K562 (cell line): ENCODE data around the gene ABCB10. TPM values are rescaled to one million over a fixed set of nuclear protein-coding genes. Genes with fewer than 3 reads are reported as not detected.

Experiments
- ATAC-seq: fragments of 200-7000 bp; cut with Tn5 transposase; 3 replicates; pipeline ENCODE4 v1.9.1; 2020; ENCODE audit warnings: moderate library complexity
- BruUV-seq: library from RNA; stranded (reverse); fragments of 400-500 nt; replicated peaks from 2 replicates; lab custom pipeline; 2021; lab: Mats Ljungman, UMichigan
- CTCF ChIA-PET: fragments of 300-600 bp; formaldehyde crosslinking; extraction: SDS; loops from one replicate; lab custom pipeline; 2021; ENCODE audit warnings: low intra/inter-chr PET ratio; lab: Yijun Ruan, JAX
- POLR2A ChIA-PET: fragments of 300-600, 350-650 bp; sonication (Branson Sonifier 250); formaldehyde crosslinking; extraction: SDS; loops from one replicate; lab custom pipeline; 2021; ENCODE audit warnings: antibody characterized with exemption, inconsistent platforms; lab: Yijun Ruan, JAX
- DNase-seq, 4 experiments: peaks; one replicate each; pipeline versions ENCODE4 v3.0.0 to v3.0.0-alpha.2; 2011 to 2018; ENCODE audit warnings: low spot score in 3 of 4, mixed read lengths in 3 of 4; ENCODE audit errors: extremely low read depth in 1 of 4
- FAIRE-seq: peaks from 2 replicates; lab custom pipeline; 2011; peaks lifted over from hg19 to GRCh38; lab: Jason Lieb, UNC
- H2AFZ ChIP-seq: 2 replicates; pipeline ENCODE4 v1.6.0; 2011; ENCODE audit warnings: low read depth, low read length, control low read depth, inconsistent platforms
- H3K27ac ChIP-seq: fragments of 200-600 bp; 3 replicates; pipeline ENCODE4 v1.8.0; 2011; ENCODE audit warnings: low read depth, mild to moderate bottlenecking, control low read depth, inconsistent platforms, low read length, moderate library complexity, mixed read lengths; ENCODE audit errors: extremely low read depth
- H3K27me3 ChIP-seq, 2 experiments: fragments of 300-600 bp in 1 of 2; 2 replicates in 1 of 2; 3 replicates in 1 of 2; pipeline versions ENCODE4 v1.6.0 to v1.8.0; 2011; ENCODE audit warnings: inconsistent platforms in 2 of 2, low read length in 2 of 2, mild to moderate bottlenecking in 1 of 2, mixed read lengths in 1 of 2, moderate library complexity in 1 of 2; ENCODE audit not compliant: control insufficient read depth in 2 of 2, insufficient read depth in 2 of 2
- H3K36me3 ChIP-seq: fragments of 300-600 bp; 3 replicates; pipeline ENCODE4 v1.8.0; 2011; ENCODE audit warnings: mild to moderate bottlenecking, low read length, inconsistent platforms; ENCODE audit not compliant: control insufficient read depth, insufficient read depth
- H3K4me1 ChIP-seq, 2 experiments: fragments of 200-600 bp in 1 of 2; replicated peaks in 1 of 2; 2 replicates in 1 of 2; 3 replicates in 1 of 2; pipeline versions ENCODE4 v1.5.1 to v1.8.0; 2011; ENCODE audit warnings: inconsistent platforms in 2 of 2, low read length in 2 of 2, mild to moderate bottlenecking in 1 of 2, mixed read lengths in 1 of 2, moderate library complexity in 1 of 2; ENCODE audit not compliant: control insufficient read depth in 2 of 2, insufficient read depth in 2 of 2
- H3K4me2 ChIP-seq: 2 replicates; pipeline ENCODE4 v1.6.1; 2011; ENCODE audit warnings: low read length, control low read depth, inconsistent platforms, mixed read lengths; ENCODE audit not compliant: insufficient read depth
- H3K4me3 ChIP-seq: fragments of 200-600 bp; sonication (generic), shearing (Covaris generic); 2 replicates; pipeline ENCODE4 v1.5.1; 2016; ENCODE audit warnings: control low read depth, inconsistent platforms
- H3K79me2 ChIP-seq: fragments of 200-600 bp; 3 replicates; pipeline ENCODE4 v1.8.0; 2011; ENCODE audit warnings: low read length, inconsistent platforms; ENCODE audit not compliant: control insufficient read depth, insufficient read depth
- H3K9ac ChIP-seq, 2 experiments: 2 replicates each; pipeline versions ENCODE4 v1.6.0 to v1.6.1; 2011; ENCODE audit warnings: low read depth in 2 of 2, low read length in 2 of 2, control low read depth in 1 of 2, inconsistent platforms in 1 of 2, mild to moderate bottlenecking in 1 of 2, mixed read lengths in 1 of 2; ENCODE audit not compliant: insufficient read depth in 1 of 2
- H3K9me1 ChIP-seq: one replicate; pipeline ENCODE4 v1.6.0; 2011; ENCODE audit warnings: inconsistent platforms, mild to moderate bottlenecking, low read length, moderate library complexity; ENCODE audit not compliant: control insufficient read depth, insufficient read depth
- H3K9me3 ChIP-seq: replicated peaks from 2 replicates; pipeline ENCODE4 v1.5.1; 2011; ENCODE audit warnings: low read depth, low read length, inconsistent platforms; ENCODE audit not compliant: control insufficient read depth, insufficient read depth
- H4K20me1 ChIP-seq: replicated peaks from 2 replicates; pipeline ENCODE4 v1.6.1; 2011; ENCODE audit warnings: low read length, inconsistent platforms, mixed read lengths; ENCODE audit not compliant: control insufficient read depth, insufficient read depth
- ATF1 ChIP-seq, 2 experiments: fragments of 450-650 bp in 1 of 2; IDR thresholded peaks; 2 replicates each; pipeline ENCODE4 v1.6.1; 2016; ENCODE audit warnings: missing compliant biosample characterization in 1 of 2, missing genetic modification characterization in 1 of 2
- FOXK1 ChIP-seq: sonication (generic); formaldehyde crosslinking; IDR thresholded peaks from 2 replicates; pipeline ENCODE4 v1.8.0; 2022; ENCODE audit warnings: missing genetic modification reagents, mild to moderate bottlenecking, borderline replicate concordance
- IFI16 ChIP-seq: fragments of 250-450 bp; sonication (Bioruptor Pico); IDR thresholded peaks from 2 replicates; pipeline ENCODE4 v2.1.2; 2022; ENCODE audit warnings: mild to moderate bottlenecking, inconsistent platforms
- SNRNP70 ChIP-seq: fragments of 200-400 bp; formaldehyde crosslinking; optimal IDR thresholded peaks from 2 replicates; pipeline ENCODE3; 2017; ENCODE audit warnings: low read depth, low read length
- STAT5B ChIP-seq: fragments of 250-450 bp; sonication (Bioruptor Pico); IDR thresholded peaks from 2 replicates; pipeline ENCODE4 v1.8.0; 2021; ENCODE audit warnings: mild to moderate bottlenecking, inconsistent platforms
- XRCC3 ChIP-seq: fragments of 450-650 bp; IDR thresholded peaks from 2 replicates; pipeline ENCODE4 v1.6.1; 2017; ENCODE audit warnings: mild to moderate bottlenecking, moderate library complexity
- ZC3H4 ChIP-seq: sonication (generic); formaldehyde crosslinking; IDR thresholded peaks from 2 replicates; pipeline ENCODE4 v1.9.0; 2021; ENCODE audit warnings: missing genetic modification reagents, borderline replicate concordance
- ZNF197 ChIP-seq: fragments of 200-800 bp; sonication (Bioruptor generic); IDR thresholded peaks from 2 replicates; pipeline ENCODE4 v1.6.1; 2016; ENCODE audit warnings: low read depth, missing genetic modification characterization, missing compliant biosample characterization
- ZNF77 ChIP-seq: fragments of 250-450 bp; sonication (Bioruptor Pico); IDR thresholded peaks from 2 replicates; pipeline ENCODE4 v1.5.0; 2020
- whole genome bisulfite sequencing: fragments of 100-300 bp; shearing (Covaris generic); methylation state at CpG from one replicate; pipeline ENCODE4 v1.1.6; 2016; ENCODE audit warnings: low coverage, mixed read lengths; ENCODE audit not compliant: insufficient coverage; ENCODE audit errors: missing lambda C conversion rate; 5-methylcytosine and 5-hydroxymethylcytosine counted together
- in situ Hi-C: fragments of 300-500 bp; cut with MboI; formaldehyde crosslinking; loops from 4 replicates; pipeline ENCODE4 v1.15.0; 2018; ENCODE audit warnings: inconsistent platforms, mixed read lengths
- intact Hi-C: fragments of 100-400 bp; cut with micrococcal nuclease; formaldehyde crosslinking; loops from 2 replicates; pipeline ENCODE4 v1.14.2; 2022
- polyA plus RNA-seq, 8 experiments: library from polyadenylated mRNA; depleted of rRNA in 4 of 8; stranded (reverse) in 5 of 8; unstranded in 3 of 8; fragments of >200 nt; fragmentation: Nextera tagmentation in 2 of 8; fragmentation: Illumina TruSeq in 1 of 8; extraction: Ambion mirVana in 2 of 8; extraction: Trizol in 1 of 8; gene quantifications; 2 replicates each; pipeline versions ENCODE4 v1.2.1 to v1.2.3, GENCODE V29; 2011 to 2014; ENCODE audit warnings: inconsistent platforms in 1 of 8, missing spikeins in 1 of 8
- total RNA-seq, 7 experiments: library from RNA; depleted of rRNA in 6 of 7; stranded (reverse); fragments of >200 nt in 6 of 7; fragmentation: Illumina TruSeq in 2 of 7; extraction: Trizol in 2 of 7; gene quantifications; 2 replicates each; pipeline versions ENCODE4 v1.2.1 to v1.2.3, GENCODE V29; 2011 to 2021; ENCODE audit warnings: low replicate concordance in 1 of 7
- TF ChIP-seq, protein P1 (sequence below): IDR thresholded peaks from 2 replicates; pipeline ENCODE4 v1.6.1; 2011; ENCODE audit not compliant: insufficient read length; ENCODE audit errors: extremely low read depth
- TF ChIP-seq, protein P2 (sequence below): fragments of 200-800 bp; sonication (Bioruptor generic); IDR thresholded peaks from 2 replicates; pipeline ENCODE4 v1.6.1; 2017; ENCODE audit warnings: missing genetic modification characterization, missing compliant biosample characterization

Gene ABCB10
- total and polyA plus RNA-seq, 9 of the 15 experiments (the other 6 are each of a cell fraction or from before 2014, with no cell fraction given): 12.4 to 54.8 (median 36.4) TPM

DNA sequence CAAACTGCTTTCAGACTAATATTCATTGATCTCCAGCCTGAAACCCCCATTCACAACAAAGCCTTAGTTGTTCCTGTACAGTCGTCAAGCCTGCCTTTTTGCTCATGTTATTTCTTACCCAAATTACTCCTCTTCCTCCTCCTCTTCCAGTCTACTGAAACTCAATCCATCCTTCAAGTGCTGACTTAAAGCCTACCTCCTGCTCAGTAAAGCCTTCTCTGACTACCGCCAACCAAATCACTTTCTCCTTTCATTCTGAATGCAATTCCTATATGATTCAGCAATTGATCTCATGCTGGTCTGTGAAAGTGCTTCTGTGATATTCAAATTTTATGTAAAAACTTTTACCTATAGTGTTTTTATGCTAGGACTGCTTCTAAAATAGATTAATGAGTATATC, 48.9 kb upstream of the ABCB10 start:
- no peak for FAIRE-seq
- in situ Hi-C loops: no loop called here

More for the DNA sequence above, 48.9 kb upstream of the ABCB10 start:
- H2AFZ ChIP-seq: no peak overlapping the region
- no peak for ATAC-seq
- no peaks in the 10 kb centered on the region for H3K27me3 ChIP-seq
- DNase-seq: no peak
- peaks cover 95% of the 10 kb centered on the region for H3K36me3 ChIP-seq
- CTCF ChIA-PET: no interaction called here
- no peak overlapping the region for H3K27ac ChIP-seq
- intact Hi-C loops: no loop called here
- H3K4me2 ChIP-seq: no peak overlapping the region
- no peaks in the 10 kb centered on the region for H4K20me1 ChIP-seq
- 82% methylated on average over 2 of the region's 2 CpGs for whole genome bisulfite sequencing
- TF ChIP-seq, protein P1, sequence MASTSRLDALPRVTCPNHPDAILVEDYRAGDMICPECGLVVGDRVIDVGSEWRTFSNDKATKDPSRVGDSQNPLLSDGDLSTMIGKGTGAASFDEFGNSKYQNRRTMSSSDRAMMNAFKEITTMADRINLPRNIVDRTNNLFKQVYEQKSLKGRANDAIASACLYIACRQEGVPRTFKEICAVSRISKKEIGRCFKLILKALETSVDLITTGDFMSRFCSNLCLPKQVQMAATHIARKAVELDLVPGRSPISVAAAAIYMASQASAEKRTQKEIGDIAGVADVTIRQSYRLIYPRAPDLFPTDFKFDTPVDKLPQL: no peak
- TF ChIP-seq IFI16 (CRISPR knock-in tag): no peak
- TF ChIP-seq XRCC3: no peak
- TF ChIP-seq, protein P2, sequence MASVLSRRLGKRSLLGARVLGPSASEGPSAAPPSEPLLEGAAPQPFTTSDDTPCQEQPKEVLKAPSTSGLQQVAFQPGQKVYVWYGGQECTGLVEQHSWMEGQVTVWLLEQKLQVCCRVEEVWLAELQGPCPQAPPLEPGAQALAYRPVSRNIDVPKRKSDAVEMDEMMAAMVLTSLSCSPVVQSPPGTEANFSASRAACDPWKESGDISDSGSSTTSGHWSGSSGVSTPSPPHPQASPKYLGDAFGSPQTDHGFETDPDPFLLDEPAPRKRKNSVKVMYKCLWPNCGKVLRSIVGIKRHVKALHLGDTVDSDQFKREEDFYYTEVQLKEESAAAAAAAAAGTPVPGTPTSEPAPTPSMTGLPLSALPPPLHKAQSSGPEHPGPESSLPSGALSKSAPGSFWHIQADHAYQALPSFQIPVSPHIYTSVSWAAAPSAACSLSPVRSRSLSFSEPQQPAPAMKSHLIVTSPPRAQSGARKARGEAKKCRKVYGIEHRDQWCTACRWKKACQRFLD: no peak
- TF ChIP-seq ATF1 (CRISPR knock-in tag; IDR thresholded peaks at IDR 0.05): no peak
- no peak for TF ChIP-seq ATF1 (tag; IDR thresholded peaks at IDR 0.05)
- no peak for TF ChIP-seq FOXK1
- no peak for TF ChIP-seq ZNF197
- no peak for TF ChIP-seq ZC3H4 (CRISPR knock-in tag)
- TF ChIP-seq STAT5B (CRISPR knock-in tag): no peak
- TF ChIP-seq SNRNP70: no peak
- no peak for TF ChIP-seq ZNF77 (CRISPR knock-in tag)
- H3K4me3 ChIP-seq: no peak overlapping the region
- no peaks in the 10 kb centered on the region for H3K9me1 ChIP-seq
- H3K9me3 ChIP-seq: no peaks in the 10 kb centered on the region
- no TSS peak for BruUV-seq
- H3K4me1 ChIP-seq: no peaks in the 10 kb centered on the region
- no peaks in the 10 kb centered on the region for H3K79me2 ChIP-seq
- H3K9ac ChIP-seq: no peak overlapping the region
- POLR2A ChIA-PET: interaction anchor here (0.6 kb wide), 1 partner anchor 11 kb away, joined by 3 read pairs; no protein-coding TSS in a partner anchor
